Hepatocyte (in vitro differentiated cells): ENCODE results near the gene SLC38A10. TPM values are rescaled to one million over a fixed set of nuclear protein-coding genes. Genes with fewer than 3 reads are reported as not detected.

Experiments used
- DNase-seq: peaks from one replicate; pipeline ENCODE4 v3.0.0-alpha.2; 2016; ENCODE audit warnings: low spot score
- H2AFZ ChIP-seq: fragments of 200-600 bp; sonication (generic); 2 replicates; pipeline ENCODE4 v1.6.0; 2016; ENCODE audit warnings: antibody characterized with exemption, mild to moderate bottlenecking
- H3K27ac ChIP-seq: fragments of 200-600 bp; sonication (generic); 2 replicates; pipeline ENCODE4 v1.5.1; 2016; ENCODE audit warnings: mild to moderate bottlenecking
- H3K27me3 ChIP-seq: fragments of 200-600 bp; sonication (generic); 2 replicates; pipeline ENCODE4 v1.6.1; 2016
- H3K36me3 ChIP-seq: fragments of 200-600 bp; sonication (generic); replicated peaks from 2 replicates; pipeline ENCODE4 v1.5.1; 2016; ENCODE audit warnings: low read depth; ENCODE audit not compliant: insufficient read depth
- H3K4me1 ChIP-seq: fragments of 200-600 bp; sonication (generic); 2 replicates; pipeline ENCODE4 v1.5.1; 2016; ENCODE audit warnings: mild to moderate bottlenecking, moderate library complexity; ENCODE audit not compliant: insufficient read depth
- H3K4me2 ChIP-seq: fragments of 200-600 bp; sonication (generic); 2 replicates; pipeline ENCODE4 v1.6.0; 2016
- H3K4me3 ChIP-seq: fragments of 200-600 bp; sonication (generic); 2 replicates; pipeline ENCODE4 v1.5.1; 2016; ENCODE audit warnings: mild to moderate bottlenecking
- H3K79me2 ChIP-seq: fragments of 200-600 bp; sonication (generic); 2 replicates; pipeline ENCODE4 v1.6.0; 2017; ENCODE audit warnings: mild to moderate bottlenecking
- H3K9me2 ChIP-seq: fragments of 200-600 bp; sonication (generic); replicated peaks from 2 replicates; pipeline ENCODE4 v1.6.0; 2017; ENCODE audit warnings: mild to moderate bottlenecking; ENCODE audit not compliant: insufficient read depth
- H3K9me3 ChIP-seq: fragments of 200-600 bp; sonication (generic); 2 replicates; pipeline ENCODE4 v1.5.1; 2016; ENCODE audit warnings: low read depth, mild to moderate bottlenecking
- H4K20me1 ChIP-seq: fragments of 200-600 bp; sonication (generic); 2 replicates; pipeline ENCODE4 v1.6.0; 2016; ENCODE audit warnings: mild to moderate bottlenecking; ENCODE audit not compliant: insufficient read depth, poor library complexity, severe bottlenecking
- EZH2 ChIP-seq: fragments of 200-600 bp; sonication (generic); IDR thresholded peaks from 2 replicates; pipeline ENCODE4 v1.6.1; 2016; ENCODE audit warnings: antibody characterized with exemption, mild to moderate bottlenecking, borderline replicate concordance
- EZH2phosphoT487 ChIP-seq: fragments of 200-600 bp; sonication (generic); IDR thresholded peaks from one replicate; pipeline ENCODE4 v1.6.1; 2018; ENCODE audit warnings: antibody characterized with exemption, mild to moderate bottlenecking, low read depth, moderate library complexity; ENCODE audit not compliant: unreplicated experiment, severe bottlenecking
- WGBS: methylation state at CpG from one replicate; pipeline ENCODE4 v1.1.6; 2016; ENCODE audit warnings: low lambda C conversion rate; ENCODE audit errors: missing lambda C conversion rate; 5-methylcytosine and 5-hydroxymethylcytosine counted together
- polyA plus RNA-seq: library from polyadenylated mRNA; unstranded; fragments of >200 nt; fragmentation: Nextera tagmentation; extraction: Ambion mirVana; gene quantifications from 2 replicates; pipeline ENCODE4 v1.2.1, GENCODE V29; 2016
- total RNA-seq: library from RNA; depleted of rRNA; stranded (reverse); fragments of >200 nt; gene quantifications from 2 replicates; pipeline ENCODE4 v1.2.3, GENCODE V29; 2014
- TF ChIP-seq, protein P1 (sequence below): fragments of 200-600 bp; sonication (generic); IDR thresholded peaks from 2 replicates; pipeline ENCODE4 v1.5.1; 2016; ENCODE audit warnings: antibody characterized with exemption, mild to moderate bottlenecking; ENCODE audit not compliant: poor library complexity

SLC38A10 gene
- total and polyA plus RNA-seq, 2 experiments from 2014 or later: 91.4 to 124 TPM

DNA sequence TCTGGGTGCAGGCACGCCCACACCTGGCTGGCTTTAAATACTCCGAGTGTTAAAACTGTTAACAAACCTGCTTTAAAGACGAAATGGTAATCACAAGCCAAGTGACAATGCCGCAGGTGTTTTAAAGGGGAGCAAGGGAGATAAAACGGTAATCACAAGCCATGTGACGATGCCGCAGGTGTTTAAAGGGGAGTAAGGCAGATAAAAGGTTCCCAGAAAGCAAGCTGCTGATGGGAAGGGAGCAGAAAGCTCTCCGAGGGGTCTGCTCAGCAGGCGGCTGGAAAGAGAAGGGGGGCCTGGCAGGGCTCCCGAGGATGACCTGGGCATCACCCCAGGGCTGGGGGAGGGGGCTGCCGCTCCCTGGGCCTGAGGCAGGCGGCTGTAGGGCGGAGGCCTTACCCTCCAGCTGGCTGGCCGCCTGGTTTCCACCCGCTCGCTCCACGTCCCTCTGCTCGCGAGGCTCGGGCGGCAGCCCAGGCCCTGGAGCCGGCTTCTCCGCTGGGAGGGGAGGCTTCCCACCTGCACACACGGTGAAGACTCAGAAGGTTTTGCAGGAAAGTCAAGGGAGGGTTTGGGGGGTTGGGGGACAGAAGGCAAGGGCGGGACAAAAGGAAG lies 43.9 kb downstream of the SLC38A10 start:
- Histone ChIP-seq H3K4me3 (no peak overlapping the region), H2AFZ (no peak overlapping the region), H3K27me3 (no peaks in the 10 kb centered on the region), H3K27ac (no peak overlapping the region), H3K36me3 (no peaks in the 10 kb centered on the region), H3K4me1 (peaks cover 12% of the 10 kb centered on the region), H4K20me1 (no peaks in the 10 kb centered on the region), H3K79me2 (peaks cover 6% of the 10 kb centered on the region), H3K4me2 (no peak overlapping the region), H3K9me2 (no peaks in the 10 kb centered on the region), H3K9me3 (no peaks in the 10 kb centered on the region)
- WGBS: 84% methylated on average over 24 of the region's 25 CpGs
- DNase-seq: no peak
- TF ChIP-seq EZH2 (no peak), EZH2phosphoT487 (no peak)
- TF ChIP-seq, protein P1, sequence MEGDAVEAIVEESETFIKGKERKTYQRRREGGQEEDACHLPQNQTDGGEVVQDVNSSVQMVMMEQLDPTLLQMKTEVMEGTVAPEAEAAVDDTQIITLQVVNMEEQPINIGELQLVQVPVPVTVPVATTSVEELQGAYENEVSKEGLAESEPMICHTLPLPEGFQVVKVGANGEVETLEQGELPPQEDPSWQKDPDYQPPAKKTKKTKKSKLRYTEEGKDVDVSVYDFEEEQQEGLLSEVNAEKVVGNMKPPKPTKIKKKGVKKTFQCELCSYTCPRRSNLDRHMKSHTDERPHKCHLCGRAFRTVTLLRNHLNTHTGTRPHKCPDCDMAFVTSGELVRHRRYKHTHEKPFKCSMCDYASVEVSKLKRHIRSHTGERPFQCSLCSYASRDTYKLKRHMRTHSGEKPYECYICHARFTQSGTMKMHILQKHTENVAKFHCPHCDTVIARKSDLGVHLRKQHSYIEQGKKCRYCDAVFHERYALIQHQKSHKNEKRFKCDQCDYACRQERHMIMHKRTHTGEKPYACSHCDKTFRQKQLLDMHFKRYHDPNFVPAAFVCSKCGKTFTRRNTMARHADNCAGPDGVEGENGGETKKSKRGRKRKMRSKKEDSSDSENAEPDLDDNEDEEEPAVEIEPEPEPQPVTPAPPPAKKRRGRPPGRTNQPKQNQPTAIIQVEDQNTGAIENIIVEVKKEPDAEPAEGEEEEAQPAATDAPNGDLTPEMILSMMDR: no peak

DNA sequence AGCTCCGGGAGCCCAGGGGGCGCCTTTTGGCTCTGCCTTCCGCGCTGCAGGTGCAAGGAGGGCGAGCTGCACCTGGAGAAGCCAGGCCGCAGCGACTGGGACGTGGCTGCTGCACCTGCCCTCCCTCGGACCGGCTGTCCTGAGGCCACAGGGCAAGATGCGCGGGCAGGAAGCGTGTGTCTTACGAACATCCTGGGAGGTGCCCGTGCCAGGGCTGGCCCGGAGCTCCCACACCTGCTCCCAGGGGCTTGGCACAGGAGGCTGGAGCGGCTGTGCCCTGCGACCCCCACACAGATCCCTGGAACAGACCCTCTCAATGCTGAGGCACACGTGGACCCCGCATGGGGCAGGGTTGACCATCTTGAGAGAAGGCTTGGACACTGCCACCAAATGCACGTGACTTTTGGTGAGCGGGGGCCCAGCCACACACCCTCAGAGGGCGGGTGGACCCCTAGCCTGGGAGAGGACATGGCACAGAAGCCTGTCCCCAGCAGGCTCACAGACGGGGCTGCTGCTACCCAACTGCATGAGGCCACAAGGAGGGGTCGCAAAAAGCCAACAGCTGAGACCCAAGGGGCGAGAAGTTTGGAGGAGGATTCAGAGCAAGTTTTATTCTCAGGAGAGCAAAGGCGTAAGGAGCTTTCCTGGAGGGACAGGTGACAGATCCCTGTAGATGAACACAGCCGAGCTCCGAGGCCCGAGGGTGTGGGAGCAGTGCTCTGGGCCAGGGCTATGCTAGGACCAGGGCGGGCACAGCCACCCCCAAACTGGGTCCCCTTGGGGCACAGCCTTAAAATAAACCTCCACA lies 44.6 kb downstream of the SLC38A10 start:
- WGBS: 96% methylated on average over 31 of the region's 31 CpGs
- TF ChIP-seq, protein P1: no peak
- no peak for TF ChIP-seq EZH2phosphoT487
- TF ChIP-seq EZH2: no peak
- Histone ChIP-seq H3K4me2 (no peak overlapping the region), H4K20me1 (no peaks in the 10 kb centered on the region), H3K9me2 (no peaks in the 10 kb centered on the region), H3K9me3 (no peaks in the 10 kb centered on the region), H3K27ac (no peak overlapping the region), H3K79me2 (peaks cover 6% of the 10 kb centered on the region), H3K4me1 (peaks cover 6% of the 10 kb centered on the region), H3K27me3 (no peaks in the 10 kb centered on the region), H3K36me3 (no peaks in the 10 kb centered on the region), H2AFZ (no peak overlapping the region), H3K4me3 (no peak overlapping the region)
- no peak for DNase-seq

DNA sequence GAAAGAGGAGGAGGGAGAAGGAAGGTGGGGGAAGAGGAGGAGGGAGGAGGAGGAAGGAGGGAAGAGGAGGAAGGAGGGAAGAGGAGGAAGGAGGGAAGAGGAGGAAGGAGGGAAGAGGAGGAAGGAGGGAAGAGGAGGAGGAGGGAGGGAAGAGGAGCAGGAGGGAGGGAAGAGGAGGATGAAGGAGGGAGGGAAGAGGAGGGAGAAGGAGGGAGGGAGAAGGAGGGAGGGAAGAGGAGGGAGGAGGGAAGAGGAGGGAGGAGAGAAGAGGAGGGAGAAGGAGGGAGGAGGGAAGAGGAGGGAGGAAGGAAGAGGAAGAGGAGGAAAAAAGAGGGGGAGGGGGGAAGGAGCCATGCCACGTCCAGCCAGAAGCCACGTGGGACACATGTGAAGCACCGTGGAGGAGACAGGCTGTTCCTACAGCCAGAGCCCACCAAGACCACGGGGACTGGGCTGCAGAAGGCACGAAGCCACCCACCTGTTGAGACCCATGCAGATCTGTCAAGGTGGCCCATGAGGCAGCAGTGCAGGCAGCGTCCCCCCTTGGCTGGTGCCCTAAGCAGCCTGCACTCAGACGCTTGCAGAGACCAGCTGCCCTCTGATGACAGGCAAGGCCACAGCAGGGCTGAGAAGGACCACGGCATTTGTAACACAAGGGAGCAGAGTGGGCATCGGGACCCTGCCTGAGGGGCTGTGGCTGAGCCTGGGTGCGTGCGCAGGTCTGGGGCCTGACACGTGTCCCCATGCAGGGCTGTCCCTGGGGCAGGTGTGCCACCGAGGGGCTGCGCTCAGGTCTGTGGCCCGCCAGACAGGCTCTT lies 45.7 kb downstream of the SLC38A10 start:
- no peaks in the 10 kb centered on the region for H3K9me3 ChIP-seq
- H3K27ac ChIP-seq: no peak overlapping the region
- no peak overlapping the region for H2AFZ ChIP-seq
- no peak overlapping the region for H3K4me3 ChIP-seq
- H3K79me2 ChIP-seq: peaks cover 6% of the 10 kb centered on the region
- no peak for DNase-seq
- no peaks in the 10 kb centered on the region for H3K4me1 ChIP-seq
- no peaks in the 10 kb centered on the region for H4K20me1 ChIP-seq
- H3K27me3 ChIP-seq: no peaks in the 10 kb centered on the region
- no peaks in the 10 kb centered on the region for H3K9me2 ChIP-seq
- H3K4me2 ChIP-seq: no peak overlapping the region
- no peaks in the 10 kb centered on the region for H3K36me3 ChIP-seq
- WGBS: 93% methylated on average over 15 of the region's 15 CpGs
- TF ChIP-seq, protein P1: no peak
- TF ChIP-seq EZH2 (no peak), EZH2phosphoT487 (no peak)
